Hepatocyte (in vitro differentiated cells): ENCODE data around the gene ZNF391.

Experiments used
- CTCF ChIP-seq: fragments of 200-600 bp; sonication (generic); IDR thresholded peaks from 2 replicates; pipeline ENCODE4 v1.5.1; 2016; ENCODE audit warnings: antibody characterized with exemption, mild to moderate bottlenecking; ENCODE audit not compliant: poor library complexity
- EZH2 ChIP-seq: fragments of 200-600 bp; sonication (generic); IDR thresholded peaks from 2 replicates; pipeline ENCODE4 v1.6.1; 2016; ENCODE audit warnings: antibody characterized with exemption, mild to moderate bottlenecking, borderline replicate concordance
- EZH2phosphoT487 ChIP-seq: fragments of 200-600 bp; sonication (generic); IDR thresholded peaks from one replicate; pipeline ENCODE4 v1.6.1; 2018; ENCODE audit warnings: antibody characterized with exemption, mild to moderate bottlenecking, low read depth, moderate library complexity; ENCODE audit not compliant: unreplicated experiment, severe bottlenecking

GRCh38 chr6:27452496-27452897 is 63.9 kb downstream of the ZNF391 start:
- TF ChIP-seq CTCF (no peak), EZH2phosphoT487 (no peak), EZH2 (no peak)
